Adrenal gland (tissue), 12 donors: ENCODE data around the gene ARRB2. TPM values are rescaled to one million over a fixed set of nuclear protein-coding genes. Genes with fewer than 3 reads are reported as not detected.

Source experiments
- DNase-seq, 7 donors: peaks; one replicate each; pipeline ENCODE4 v3.0.0-alpha.2; 2019 to 2020
- H3K27ac ChIP-seq, 5 donors: fragments of 200-600 bp; sonication (generic) in 4 of 5; 1 replicate in 3 of 5; 2 replicates in 2 of 5; pipeline versions ENCODE4 v1.5.1 to v1.8.0; 2016 to 2020; ENCODE audit warnings: mild to moderate bottlenecking in 1 of 5
- H3K27me3 ChIP-seq: fragments of 200-600 bp; 2 replicates; pipeline ENCODE4 v1.8.0; 2021
- H3K36me3 ChIP-seq, 2 donors: fragments of 200-600 bp; replicated peaks in 1 of 2; 1 replicate in 1 of 2; 2 replicates in 1 of 2; pipeline versions ENCODE4 v1.5.1 to v1.8.0; 2018 to 2022
- H3K4me1 ChIP-seq, 2 donors: fragments of 200-600 bp; replicated peaks in 1 of 2; 1 replicate in 1 of 2; 2 replicates in 1 of 2; pipeline versions ENCODE4 v1.5.1 to v1.8.0; 2018 to 2021
- H3K4me3 ChIP-seq, 4 donors: fragments of 200-600 bp; sonication (generic) in 3 of 4; one replicate each; pipeline ENCODE4 v1.5.1; 2016 to 2018
- H3K9me3 ChIP-seq, 3 donors: fragments of 200-600 bp; sonication (generic) in 1 of 3; replicated peaks in 1 of 3; 1 replicate in 2 of 3; 2 replicates in 1 of 3; pipeline versions ENCODE4 v1.5.1 to v1.8.0; 2016 to 2021
- CTCF ChIP-seq, 6 experiments: fragments of 450-650 bp in 4 of 6; fragments of 200-600 bp in 2 of 6; sonication (generic) in 1 of 6; IDR thresholded peaks; 1 replicate in 5 of 6; 2 replicates in 1 of 6; pipeline versions ENCODE4 v1.5.1 to v1.8.0; 2016 to 2021; ENCODE audit warnings: antibody characterized with exemption in 6 of 6, mild to moderate bottlenecking in 2 of 6, moderate library complexity in 1 of 6
- POLR2A ChIP-seq, 2 donors: fragments of 450-650 bp; IDR thresholded peaks; one replicate each; pipeline ENCODE4 v1.6.1; 2017; ENCODE audit warnings: antibody characterized with exemption in 2 of 2, mild to moderate bottlenecking in 2 of 2, moderate library complexity in 1 of 2
- WGBS, 4 donors: extraction: QIAGEN DNeasy Blood & Tissue Kit in 2 of 4; methylation state at CpG; one replicate each; pipeline versions ENCODE4 v1.1.5 to v1.1.7; 2013 to 2017; 5-methylcytosine and 5-hydroxymethylcytosine counted together
- intact Hi-C, 2 donors: fragments of 100-400 bp; cut with DNase I; formaldehyde crosslinking; loops; one replicate each; pipeline versions ENCODE4 v1.14.1 to v1.15.0; 2022 to 2023
- polyA plus RNA-seq, 3 donors: library from polyadenylated mRNA; stranded (reverse); fragments of 200-250 nt in 2 of 3; fragments of 350-450 nt in 1 of 3; fragmentation: Illumina TruSeq in 1 of 3; extraction: RNeasy Lipid Tissue Mini Kit (QIAGEN cat#74804) in 1 of 3; gene quantifications; one replicate each; pipeline ENCODE4 v1.2.3, GENCODE V29; 2013 to 2014
- total RNA-seq, 9 donors: library from RNA; depleted of rRNA in 4 of 9; stranded (reverse); fragments of >200 nt in 4 of 9; fragments of 120-200 nt in 1 of 9; fragmentation: NEBNext Ultra II Directional in 1 of 9; extraction: Animal tissue kit (Norgen Biotek cat#: 25700) in 1 of 9; gene quantifications; one replicate each; pipeline versions ENCODE4 v1.1.0 to v1.2.4, GENCODE V29; 2013 to 2023
- donor health status: healthy with polysubstance abuse.
- donor health status: Bipolar disorder and iron deficiency.
- donor health status: DM: yes; HTN: yes; CAD: no.
- donor health status: DM: no; HTN: no; CAD: no.
- donor health status: DM: no; HTN: no; CAD: no.
- donor health status: DM: yes; HTN: yes; CAD: no.

ARRB2 gene
- total and polyA plus RNA-seq, 12 donors = 14.6 to 130 (median 60.0) TPM

- Histone ChIP-seq H3K4me1 (no peaks in the 10 kb centered on the region), H3K36me3 (peaks cover 0 to 59% of the 10 kb centered on the region in 2 donors), H3K4me3 (no peak overlapping the region), H3K9me3 (no peaks in the 10 kb centered on the region), H3K27me3 (no peaks in the 10 kb centered on the region), H3K27ac (no peak overlapping the region)
- no peak for TF ChIP-seq CTCF (IDR thresholded peaks at IDR 0.05)
- TF ChIP-seq POLR2A (IDR thresholded peaks at IDR 0.05) = no peak
- intact Hi-C loops = no loop called here
- WGBS, 4 donors = 88 to 92% (median 90%) methylated on average over 6 to 8 of the region's 8 CpGs
- DNase-seq = no peak
Measured at GRCh38 chr17:4672751-4673150, 37.7 kb upstream of the ARRB2 start.

DNA sequence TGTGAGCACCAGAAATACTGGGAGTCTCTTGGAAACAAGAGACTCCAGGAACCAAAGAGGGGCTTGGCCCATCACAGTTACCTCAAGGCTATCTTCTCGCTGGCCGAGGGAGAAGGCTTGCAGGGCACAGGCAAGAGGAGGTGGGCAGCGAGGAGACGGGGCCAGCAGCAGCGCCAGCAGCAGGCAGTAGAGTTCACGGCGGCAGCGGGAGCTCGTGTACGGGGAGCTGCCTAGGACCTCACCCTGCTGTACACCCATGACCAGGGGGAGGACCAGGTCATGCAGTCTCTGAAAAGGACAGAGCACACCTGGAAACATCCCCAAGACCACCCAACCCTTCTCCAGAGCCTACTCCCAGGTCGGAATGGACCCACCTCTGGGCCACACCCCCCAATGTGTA is 37.3 kb upstream of the ARRB2 start:
- Histone ChIP-seq H3K36me3 (peaks cover 0 to 59% of the 10 kb centered on the region in 2 donors), H3K27ac (no peak overlapping the region), H3K4me1 (no peaks in the 10 kb centered on the region), H3K27me3 (no peaks in the 10 kb centered on the region), H3K4me3 (no peak overlapping the region), H3K9me3 (no peaks in the 10 kb centered on the region)
- TF ChIP-seq POLR2A (IDR thresholded peaks at IDR 0.05) (no peak), CTCF (IDR thresholded peaks at IDR 0.05) (no peak)
- intact Hi-C loops = no loop called here
- 87 to 94% (median 91%) methylated on average over 10 to 11 of the region's 11 CpGs for WGBS, 4 donors
- no peak for DNase-seq

DNA sequence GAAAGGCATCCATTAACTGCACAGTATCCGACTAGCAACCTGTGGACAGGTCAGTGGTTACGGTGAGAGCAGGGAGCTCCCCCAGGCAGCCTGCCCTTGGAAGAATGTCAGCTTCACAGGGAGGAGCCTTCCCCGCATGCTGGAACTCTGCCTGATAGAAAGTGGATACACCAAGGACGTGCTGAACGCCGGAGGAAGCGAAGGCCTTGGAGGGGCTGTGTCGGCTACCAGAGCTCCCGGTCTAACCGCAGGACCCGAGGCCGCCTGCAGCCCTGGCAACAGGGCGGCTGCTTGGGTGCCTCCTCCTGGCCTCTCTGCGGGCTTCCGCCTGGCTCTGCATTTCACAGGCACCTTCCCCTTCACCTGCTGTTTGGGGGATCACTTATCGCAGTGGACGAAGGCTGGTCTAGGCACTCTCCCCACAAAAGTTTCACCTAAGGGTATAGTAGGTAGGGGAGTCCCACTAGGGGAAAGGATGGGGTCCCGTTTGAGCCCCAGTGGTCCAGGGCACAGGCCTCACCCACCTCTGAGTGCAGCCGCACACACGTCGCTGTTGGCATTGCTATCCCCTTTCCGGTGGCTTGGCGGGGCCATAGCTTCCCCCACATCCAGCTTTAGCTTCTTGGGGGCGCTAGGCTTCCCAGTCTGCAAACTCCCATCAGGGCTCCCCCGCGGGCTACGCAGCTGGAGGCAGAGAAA is 36.3 kb upstream of the ARRB2 start:
- WGBS, 4 donors = 53 to 82% (median 71%) methylated on average over 8 to 27 of the region's 27 CpGs
- DNase-seq = peak; percentile 56 to 82 (median 76)
- H3K27me3 ChIP-seq = no peaks in the 10 kb centered on the region
- peak overlapping the region in 1 of 5 donors; percentile 10 for H3K27ac ChIP-seq
- no peaks in the 10 kb centered on the region for H3K9me3 ChIP-seq
- H3K4me3 ChIP-seq = no peak overlapping the region
- no peaks in the 10 kb centered on the region for H3K4me1 ChIP-seq
- H3K36me3 ChIP-seq = peaks cover 0 to 59% of the 10 kb centered on the region in 2 donors
- intact Hi-C loops = no loop called here
- TF ChIP-seq CTCF (IDR thresholded peaks at IDR 0.05) (no peak), POLR2A (IDR thresholded peaks at IDR 0.05) (no peak)

DNA sequence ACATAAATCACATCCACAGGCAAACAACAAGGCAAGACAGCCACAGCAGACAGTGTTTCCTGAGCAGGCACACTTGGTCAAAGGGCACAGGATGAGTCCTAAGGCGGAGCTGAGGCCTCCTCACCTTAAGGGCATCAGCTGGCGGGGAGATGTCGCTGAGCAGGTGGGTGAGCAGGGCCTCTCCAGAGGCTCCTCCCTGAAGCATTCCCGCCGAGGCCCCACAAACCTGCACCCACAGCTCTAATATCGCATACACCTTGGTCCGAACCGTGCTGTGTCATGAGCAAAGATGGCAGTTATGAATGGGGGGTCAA is 35.8 kb upstream of the ARRB2 start:
- H3K36me3 ChIP-seq = peaks cover 0 to 59% of the 10 kb centered on the region in 2 donors
- intact Hi-C loops = no loop called here
- no peaks in the 10 kb centered on the region for H3K27me3 ChIP-seq
- H3K4me3 ChIP-seq = no peak overlapping the region
- peaks cover 0 to 4% of the 10 kb centered on the region in 2 donors for H3K4me1 ChIP-seq
- H3K27ac ChIP-seq = no peak overlapping the region
- TF ChIP-seq POLR2A (IDR thresholded peaks at IDR 0.05) (no peak), CTCF (IDR thresholded peaks at IDR 0.05) (no peak)
- no peaks in the 10 kb centered on the region for H3K9me3 ChIP-seq
- DNase-seq = no peak
- WGBS, 4 donors = 90 to 98% (median 95%) methylated on average over 7 to 8 of the region's 8 CpGs
